ENCODE results near the gene FGFR1OP2. TPM values are rescaled to one million over a fixed set of nuclear protein-coding genes. Genes with fewer than 3 reads are reported as not detected.

FGFR1OP2 gene
- polyA plus RNA-seq (2013, experiment 1 of 2): 26.2 TPM
- polyA plus RNA-seq (2013, experiment 2 of 2): 26.0 TPM

- Histone ChIP-seq H3K9ac (ENCODE audit: low read length) (peak within 1 kb of the TSS; percentile 80), H3K4me1 (ENCODE audit: control insufficient read depth, low read depth, low read length) (no peaks in the 10 kb centered on the region), H3K23ac (ENCODE audit: low read length) (no peak within 1 kb of the TSS), H2BK5ac (ENCODE audit: low read length) (peak within 1 kb of the TSS; percentile 0), H3K56ac (ENCODE audit: low read length) (peak within 1 kb of the TSS; percentile 78), H3K4me2 (ENCODE audit: low read length) (peak within 1 kb of the TSS; percentile 64), H3K4ac (ENCODE audit: low read depth, low read length) (peak within 1 kb of the TSS; percentile 5), H2BK15ac (replicated peaks; ENCODE audit: low read depth) (no peak within 1 kb of the TSS), H3K27ac (ENCODE audit: low read depth, low read length) (peak within 1 kb of the TSS; percentile 71), H3K36me3 (ENCODE audit: control insufficient read depth, insufficient read depth, low read length) (no peaks in the 10 kb centered on the region), H3K27me3 (ENCODE audit: insufficient read depth, low read length, poor library complexity) (no peaks in the 10 kb centered on the region), H3K79me1 (ENCODE audit: low read length) (peaks cover 3% of the 10 kb centered on the region), H4K8ac (ENCODE audit: low read depth, low read length) (no peak within 1 kb of the TSS), H3K79me2 (ENCODE audit: control insufficient read depth, insufficient read depth, low read length) (peaks cover 19% of the 10 kb centered on the region), H2BK120ac (ENCODE audit: low read depth, low read length) (no peak within 1 kb of the TSS), H2AK5ac (ENCODE audit: low read length) (no peak within 1 kb of the TSS), H3K18ac (ENCODE audit: low read length) (peak within 1 kb of the TSS; percentile 42), H4K5ac (ENCODE audit: low read length) (no peak within 1 kb of the TSS), H3K4me3 (ENCODE audit: low read length) (peak within 1 kb of the TSS; percentile 73)
- no CpG with 5 or more reads among the region's 69 CpGs for WGBS (ENCODE audit: extremely low coverage, insufficient coverage, low lambda C conversion rate)
- DNase-seq: peak; percentile 99
These were observed at the start of gene FGFR1OP2, which contains the start of gene INTS13 for GRCh38 chr12:26937863-26938700. Gene FGFR1OP2 (plus strand): TSS chr12:26938470. CDS start chr12:26954159, 15,689 bp downstream. Gene INTS13 (minus strand): TSS chr12:26937981. CDS start chr12:26936803, 1,178 bp downstream.

- Histone ChIP-seq H3K9ac (ENCODE audit: low read length) (no peak overlapping the region), H4K5ac (ENCODE audit: low read length) (no peak overlapping the region), H3K79me1 (ENCODE audit: low read length) (no peaks in the 10 kb centered on the region), H2AK5ac (ENCODE audit: low read length) (no peak overlapping the region), H2BK15ac (replicated peaks; ENCODE audit: low read depth) (no peak overlapping the region), H3K4me3 (ENCODE audit: low read length) (no peak overlapping the region), H3K23ac (ENCODE audit: low read length) (no peak overlapping the region), H3K36me3 (ENCODE audit: control insufficient read depth, insufficient read depth, low read length) (no peaks in the 10 kb centered on the region), H3K79me2 (ENCODE audit: control insufficient read depth, insufficient read depth, low read length) (no peaks in the 10 kb centered on the region), H3K4me2 (ENCODE audit: low read length) (no peak overlapping the region), H3K27ac (ENCODE audit: low read depth, low read length) (no peak overlapping the region), H2BK5ac (ENCODE audit: low read length) (no peak overlapping the region), H3K4me1 (ENCODE audit: control insufficient read depth, low read depth, low read length) (no peaks in the 10 kb centered on the region), H3K27me3 (ENCODE audit: insufficient read depth, low read length, poor library complexity) (no peaks in the 10 kb centered on the region), H3K56ac (ENCODE audit: low read length) (no peak overlapping the region), H4K8ac (ENCODE audit: low read depth, low read length) (no peak overlapping the region), H3K4ac (ENCODE audit: low read depth, low read length) (no peak overlapping the region), H3K18ac (ENCODE audit: low read length) (no peak overlapping the region), H2BK120ac (ENCODE audit: low read depth, low read length) (no peak overlapping the region)
- no peak for DNase-seq
- WGBS (ENCODE audit: extremely low coverage, insufficient coverage, low lambda C conversion rate): no CpG with 5 or more reads among the region's 5 CpGs
These were observed 47.5 kb upstream of the FGFR1OP2 start for GRCh38 chr12:26890784-26891183.

- no peak overlapping the region for H2BK5ac ChIP-seq (ENCODE audit: low read length)
- no peaks in the 10 kb centered on the region for H3K79me2 ChIP-seq (ENCODE audit: control insufficient read depth, insufficient read depth, low read length)
- no peaks in the 10 kb centered on the region for H3K27me3 ChIP-seq (ENCODE audit: insufficient read depth, low read length, poor library complexity)
- no peak overlapping the region for H4K8ac ChIP-seq (ENCODE audit: low read depth, low read length)
- H3K79me1 ChIP-seq (ENCODE audit: low read length): no peaks in the 10 kb centered on the region
- no peak overlapping the region for H3K27ac ChIP-seq (ENCODE audit: low read depth, low read length)
- no peak overlapping the region for H3K18ac ChIP-seq (ENCODE audit: low read length)
- no CpG with 5 or more reads among the region's 1 CpG for WGBS (ENCODE audit: extremely low coverage, insufficient coverage, low lambda C conversion rate)
- no peak overlapping the region for H3K4me2 ChIP-seq (ENCODE audit: low read length)
- no peak overlapping the region for H3K9ac ChIP-seq (ENCODE audit: low read length)
- H3K56ac ChIP-seq (ENCODE audit: low read length): no peak overlapping the region
- H3K4ac ChIP-seq (ENCODE audit: low read depth, low read length): no peak overlapping the region
- H2AK5ac ChIP-seq (ENCODE audit: low read length): no peak overlapping the region
- no peak overlapping the region for H3K23ac ChIP-seq (ENCODE audit: low read length)
- no peak overlapping the region for H2BK15ac ChIP-seq (replicated peaks; ENCODE audit: low read depth)
- DNase-seq: no peak
- no peak overlapping the region for H4K5ac ChIP-seq (ENCODE audit: low read length)
- no peak overlapping the region for H3K4me3 ChIP-seq (ENCODE audit: low read length)
- H3K4me1 ChIP-seq (ENCODE audit: control insufficient read depth, low read depth, low read length): no peaks in the 10 kb centered on the region
- H3K36me3 ChIP-seq (ENCODE audit: control insufficient read depth, insufficient read depth, low read length): peaks cover 3% of the 10 kb centered on the region
- no peak overlapping the region for H2BK120ac ChIP-seq (ENCODE audit: low read depth, low read length)
These were observed 46.6 kb upstream of the FGFR1OP2 start for GRCh38 chr12:26891704-26892103.

GRCh38 chr12:26895672-26896071 is 42.6 kb upstream of the FGFR1OP2 start:
- H3K79me1 ChIP-seq (ENCODE audit: low read length): no peaks in the 10 kb centered on the region
- no peak overlapping the region for H4K8ac ChIP-seq (ENCODE audit: low read depth, low read length)
- H3K9ac ChIP-seq (ENCODE audit: low read length): no peak overlapping the region
- no peak for DNase-seq
- H3K4me1 ChIP-seq (ENCODE audit: control insufficient read depth, low read depth, low read length): no peaks in the 10 kb centered on the region
- H3K23ac ChIP-seq (ENCODE audit: low read length): no peak overlapping the region
- H2BK120ac ChIP-seq (ENCODE audit: low read depth, low read length): no peak overlapping the region
- no peak overlapping the region for H3K4ac ChIP-seq (ENCODE audit: low read depth, low read length)
- no peak overlapping the region for H3K4me3 ChIP-seq (ENCODE audit: low read length)
- no peak overlapping the region for H3K56ac ChIP-seq (ENCODE audit: low read length)
- no peaks in the 10 kb centered on the region for H3K27me3 ChIP-seq (ENCODE audit: insufficient read depth, low read length, poor library complexity)
- H2AK5ac ChIP-seq (ENCODE audit: low read length): no peak overlapping the region
- WGBS (ENCODE audit: extremely low coverage, insufficient coverage, low lambda C conversion rate): no CpG with 5 or more reads among the region's 4 CpGs
- H3K4me2 ChIP-seq (ENCODE audit: low read length): no peak overlapping the region
- no peaks in the 10 kb centered on the region for H3K79me2 ChIP-seq (ENCODE audit: control insufficient read depth, insufficient read depth, low read length)
- no peak overlapping the region for H3K18ac ChIP-seq (ENCODE audit: low read length)
- peaks cover 3% of the 10 kb centered on the region for H3K36me3 ChIP-seq (ENCODE audit: control insufficient read depth, insufficient read depth, low read length)
- H2BK15ac ChIP-seq (replicated peaks; ENCODE audit: low read depth): no peak overlapping the region
- no peak overlapping the region for H2BK5ac ChIP-seq (ENCODE audit: low read length)
- no peak overlapping the region for H4K5ac ChIP-seq (ENCODE audit: low read length)
- H3K27ac ChIP-seq (ENCODE audit: low read depth, low read length): no peak overlapping the region

- H3K4me1 ChIP-seq (ENCODE audit: control insufficient read depth, low read depth, low read length): no peaks in the 10 kb centered on the region
- H3K4me3 ChIP-seq (ENCODE audit: low read length): no peak overlapping the region
- H3K9ac ChIP-seq (ENCODE audit: low read length): no peak overlapping the region
- H3K56ac ChIP-seq (ENCODE audit: low read length): no peak overlapping the region
- WGBS (ENCODE audit: extremely low coverage, insufficient coverage, low lambda C conversion rate): no CpG with 5 or more reads among the region's 2 CpGs
- no peaks in the 10 kb centered on the region for H3K27me3 ChIP-seq (ENCODE audit: insufficient read depth, low read length, poor library complexity)
- H2BK5ac ChIP-seq (ENCODE audit: low read length): no peak overlapping the region
- H3K79me1 ChIP-seq (ENCODE audit: low read length): no peaks in the 10 kb centered on the region
- H3K36me3 ChIP-seq (ENCODE audit: control insufficient read depth, insufficient read depth, low read length): peaks cover 3% of the 10 kb centered on the region
- DNase-seq: no peak
- no peak overlapping the region for H3K4ac ChIP-seq (ENCODE audit: low read depth, low read length)
- H4K8ac ChIP-seq (ENCODE audit: low read depth, low read length): no peak overlapping the region
- no peak overlapping the region for H3K23ac ChIP-seq (ENCODE audit: low read length)
- H3K18ac ChIP-seq (ENCODE audit: low read length): no peak overlapping the region
- no peaks in the 10 kb centered on the region for H3K79me2 ChIP-seq (ENCODE audit: control insufficient read depth, insufficient read depth, low read length)
- H2AK5ac ChIP-seq (ENCODE audit: low read length): no peak overlapping the region
- H2BK15ac ChIP-seq (replicated peaks; ENCODE audit: low read depth): no peak overlapping the region
- no peak overlapping the region for H3K4me2 ChIP-seq (ENCODE audit: low read length)
- no peak overlapping the region for H4K5ac ChIP-seq (ENCODE audit: low read length)
- no peak overlapping the region for H3K27ac ChIP-seq (ENCODE audit: low read depth, low read length)
- no peak overlapping the region for H2BK120ac ChIP-seq (ENCODE audit: low read depth, low read length)
These were observed 41.4 kb upstream of the FGFR1OP2 start for GRCh38 chr12:26896913-26897312.

Data from mesendoderm (in vitro differentiated cells).